Activated T-cell treated with anti-CD3 and anti-CD28 coated beads, Interleukin-2, amount 50 U/mL, for 72 hours (primary cell): Measurements from ENCODE around the gene PIP5K1B. TPM values are rescaled to one million over a fixed set of nuclear protein-coding genes. Genes with fewer than 3 reads are reported as not detected.
"Not testable (repeated sequence)": the region's sequence is repeated elsewhere in the genome, so short reads cannot be mapped to it uniquely, and the experiment has no call there.

Experiments
- ATAC-seq, 2 donors: fragments of 150-1000 bp; cut with Tn5 transposase; replicated peaks in 1 of 2; 2 replicates each; pipeline ENCODE4 v1.10.0; 2021; ENCODE audit warnings: moderate library complexity in 2 of 2, mild to moderate bottlenecking in 1 of 2
- DNase-seq, 2 donors: peaks; one replicate each; pipeline ENCODE4 v3.0.0; 2021 to 2022; ENCODE audit warnings: mixed read lengths in 1 of 2
- H3K27ac Mint-ChIP-seq: one replicate; pipeline ENCODE4 v1.8.0; 2022; ENCODE audit warnings: mild to moderate bottlenecking, moderate library complexity, mixed read lengths
- H3K27me3 Mint-ChIP-seq: one replicate; pipeline ENCODE4 v1.8.0; 2022; ENCODE audit warnings: low read depth, mixed read lengths
- H3K36me3 Mint-ChIP-seq, 2 donors: one replicate each; pipeline ENCODE4 v1.8.0; 2022; ENCODE audit warnings: mixed read lengths in 2 of 2, mild to moderate bottlenecking in 1 of 2; ENCODE audit not compliant: insufficient read depth in 2 of 2
- H3K4me1 Mint-ChIP-seq: one replicate; pipeline ENCODE4 v1.8.0; 2022; ENCODE audit warnings: low read depth, mixed read lengths
- H3K4me3 Mint-ChIP-seq, 2 donors: one replicate each; pipeline ENCODE4 v1.8.0; 2022; ENCODE audit warnings: mild to moderate bottlenecking in 2 of 2, mixed read lengths in 2 of 2, moderate library complexity in 2 of 2
- H3K9me3 Mint-ChIP-seq, 2 donors: one replicate each; pipeline ENCODE4 v1.8.0; 2022; ENCODE audit warnings: mixed read lengths in 2 of 2
- total RNA-seq, 2 donors: library from RNA; stranded (reverse); gene quantifications; one replicate each; pipeline ENCODE4 v1.2.3, GENCODE V29; 2022

PIP5K1B gene
- total RNA-seq, 2 donors from 2014 or later = 2.5 to 2.8 TPM

DNA sequence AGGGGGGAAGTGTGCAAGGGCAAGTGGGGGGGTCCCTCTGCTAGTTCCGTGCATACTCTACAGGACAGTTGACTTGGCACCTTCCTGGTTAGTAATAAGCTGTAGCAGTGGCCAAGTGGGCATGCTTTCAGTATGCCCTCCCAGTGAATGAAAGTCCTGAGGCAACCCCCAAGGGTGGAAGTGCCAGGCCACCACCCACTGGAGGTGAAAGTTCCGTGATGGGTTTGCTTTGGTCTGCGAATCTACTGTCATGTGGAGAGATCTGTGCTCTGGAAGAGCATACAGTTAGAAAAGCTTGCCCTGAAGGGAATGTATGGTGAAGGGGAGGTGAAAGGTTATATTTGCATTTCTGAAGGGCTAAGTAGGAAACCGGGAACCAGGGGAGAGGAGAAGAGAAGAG lies 340.8 kb downstream of the PIP5K1B start:
- no peak for ATAC-seq
- H3K9me3 Mint-ChIP-seq = no peaks in the 10 kb centered on the region

DNA sequence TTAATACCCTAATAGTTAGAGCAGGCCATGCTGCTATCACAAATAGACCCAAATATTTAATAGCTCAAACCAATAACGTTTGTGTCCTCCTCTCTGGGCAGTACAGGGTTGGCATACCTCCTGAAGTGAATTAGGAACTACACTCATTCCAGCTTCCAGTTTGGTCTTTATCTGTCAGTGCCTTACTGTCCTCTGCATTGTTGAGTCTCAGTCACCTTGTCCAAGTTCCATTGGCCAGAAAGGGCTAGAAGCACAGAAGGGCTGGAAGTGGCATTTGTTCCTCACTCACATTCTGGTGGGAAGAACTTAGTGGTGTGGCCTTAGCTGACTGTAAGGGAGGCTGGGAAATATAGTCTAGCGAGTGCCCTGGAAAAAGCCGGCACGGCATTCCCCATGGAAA lies 341.7 kb downstream of the PIP5K1B start:
- H3K9me3 Mint-ChIP-seq = no peaks in the 10 kb centered on the region
- H3K27ac Mint-ChIP-seq = no peak overlapping the region
- peaks cover 0 to 14% of the 10 kb centered on the region in 2 donors for H3K36me3 Mint-ChIP-seq
- no peak overlapping the region for H3K4me3 Mint-ChIP-seq
- peaks cover 7% of the 10 kb centered on the region for H3K4me1 Mint-ChIP-seq
- no peak for DNase-seq
- no peaks in the 10 kb centered on the region for H3K27me3 Mint-ChIP-seq
- no peak for ATAC-seq

More for the DNA sequence above, 340.8 kb downstream of the PIP5K1B start:
- H3K4me3 Mint-ChIP-seq = no peak overlapping the region
- peaks cover 0 to 15% of the 10 kb centered on the region in 2 donors for H3K36me3 Mint-ChIP-seq
- H3K4me1 Mint-ChIP-seq = peaks cover 13% of the 10 kb centered on the region
- DNase-seq = no peak
- no peaks in the 10 kb centered on the region for H3K27me3 Mint-ChIP-seq
- no peak overlapping the region for H3K27ac Mint-ChIP-seq

DNA sequence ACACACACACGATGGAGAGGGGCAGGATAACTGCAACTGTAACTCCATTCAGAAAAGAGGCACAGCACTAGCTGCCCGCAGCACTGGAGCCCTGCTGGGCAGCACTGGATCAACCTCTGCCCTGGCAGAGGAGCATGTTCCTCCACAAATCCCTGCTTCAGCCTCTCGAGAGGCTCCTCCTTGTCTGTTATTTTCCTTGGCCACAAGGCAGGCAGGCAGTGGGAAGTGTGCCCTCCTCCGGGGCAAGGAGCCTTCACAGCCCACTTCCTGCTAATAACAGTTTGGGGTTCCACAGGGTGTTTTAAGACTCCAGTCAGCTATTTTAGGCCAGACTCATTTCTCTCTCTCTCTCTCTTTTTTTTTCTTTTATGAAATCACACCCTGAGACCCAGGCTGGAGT lies 342.3 kb downstream of the PIP5K1B start:
- DNase-seq (no peak), ATAC-seq (no peak)
- no peak overlapping the region for H3K4me3 Mint-ChIP-seq
- H3K9me3 Mint-ChIP-seq = no peaks in the 10 kb centered on the region
- H3K27me3 Mint-ChIP-seq = no peaks in the 10 kb centered on the region
- peaks cover 7% of the 10 kb centered on the region for H3K4me1 Mint-ChIP-seq
- peak overlapping the region; percentile 74 for H3K27ac Mint-ChIP-seq
- peaks cover 0 to 11% of the 10 kb centered on the region in 2 donors for H3K36me3 Mint-ChIP-seq

DNA sequence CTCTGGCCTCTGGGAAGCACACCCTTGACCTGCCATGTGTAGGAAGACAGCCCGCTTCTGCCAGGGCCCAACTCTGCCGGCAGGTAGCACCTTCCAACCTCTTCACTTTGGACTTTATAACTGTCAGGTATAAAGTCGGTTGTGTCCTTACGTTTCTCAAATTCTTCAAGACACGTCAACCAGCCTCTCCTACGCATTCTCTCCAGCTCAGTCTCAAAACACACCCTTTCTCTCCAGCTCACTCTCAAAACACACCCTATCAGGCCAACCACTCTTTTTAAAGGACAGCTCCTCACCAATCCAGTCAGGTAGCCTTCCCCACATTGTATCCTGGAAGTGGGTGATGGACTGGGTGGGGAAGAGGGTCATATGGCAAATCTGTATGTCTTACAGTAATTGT lies 344.1 kb downstream of the PIP5K1B start:
- Mint-ChIP-seq H3K27me3 (no peaks in the 10 kb centered on the region), H3K36me3 (peaks cover 0 to 11% of the 10 kb centered on the region in 2 donors), H3K4me1 (peaks cover 7% of the 10 kb centered on the region), H3K9me3 (no peaks in the 10 kb centered on the region), H3K27ac (no peak overlapping the region), H3K4me3 (no peak overlapping the region)
- ATAC-seq = no peak
- DNase-seq = no peak

DNA sequence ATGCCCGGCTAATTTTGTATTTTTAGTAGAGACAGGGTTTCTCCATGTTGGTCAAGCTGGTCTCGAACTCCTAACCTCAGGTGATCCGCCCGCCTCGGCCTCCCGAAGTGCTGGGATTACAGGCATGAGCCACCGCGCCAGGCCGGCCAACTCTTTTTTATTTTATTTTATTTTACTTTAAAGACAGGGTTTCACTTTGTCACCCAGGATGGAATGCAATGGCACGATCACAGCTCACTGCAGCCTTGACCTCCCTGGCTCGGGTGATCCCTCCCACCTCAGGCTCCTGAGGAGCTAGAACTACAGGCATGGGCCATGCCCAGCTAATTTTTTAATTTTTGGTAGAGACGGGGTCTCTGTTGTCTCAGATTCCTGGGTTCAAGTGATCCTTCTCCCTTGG lies 345.9 kb downstream of the PIP5K1B start:
- H3K4me1 Mint-ChIP-seq, H3K27ac Mint-ChIP-seq, H3K27me3 Mint-ChIP-seq, H3K4me3 Mint-ChIP-seq, H3K9me3 Mint-ChIP-seq, DNase-seq, ATAC-seq, H3K36me3 Mint-ChIP-seq: not testable (repeated sequence)

DNA sequence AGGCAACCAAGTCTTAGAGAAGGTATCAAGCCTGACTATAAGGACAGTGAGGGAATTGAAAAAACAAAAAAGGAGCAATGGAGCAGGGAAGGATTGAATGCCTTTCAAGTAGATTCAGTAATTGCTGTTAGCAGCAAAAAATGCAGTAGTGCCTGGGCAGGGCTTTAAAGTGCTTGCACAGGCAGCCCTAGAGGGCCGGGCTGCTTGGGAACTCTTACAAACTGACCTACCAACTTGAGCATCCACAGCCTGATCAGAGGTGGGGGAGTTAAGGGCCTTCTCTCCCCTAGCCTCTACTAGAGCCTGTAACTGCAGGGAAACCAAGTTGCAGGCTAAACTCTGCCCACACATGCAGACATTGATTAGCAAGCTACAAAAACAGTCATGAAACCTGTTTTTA lies 349.9 kb downstream of the PIP5K1B start:
- no peaks in the 10 kb centered on the region for H3K27me3 Mint-ChIP-seq
- no peaks in the 10 kb centered on the region for H3K9me3 Mint-ChIP-seq
- no peak overlapping the region for H3K4me3 Mint-ChIP-seq
- no peak for DNase-seq
- H3K4me1 Mint-ChIP-seq = no peaks in the 10 kb centered on the region
- peaks cover 2 to 9% of the 10 kb centered on the region in 2 donors for H3K36me3 Mint-ChIP-seq
- H3K27ac Mint-ChIP-seq = no peak overlapping the region
- no peak for ATAC-seq

DNA sequence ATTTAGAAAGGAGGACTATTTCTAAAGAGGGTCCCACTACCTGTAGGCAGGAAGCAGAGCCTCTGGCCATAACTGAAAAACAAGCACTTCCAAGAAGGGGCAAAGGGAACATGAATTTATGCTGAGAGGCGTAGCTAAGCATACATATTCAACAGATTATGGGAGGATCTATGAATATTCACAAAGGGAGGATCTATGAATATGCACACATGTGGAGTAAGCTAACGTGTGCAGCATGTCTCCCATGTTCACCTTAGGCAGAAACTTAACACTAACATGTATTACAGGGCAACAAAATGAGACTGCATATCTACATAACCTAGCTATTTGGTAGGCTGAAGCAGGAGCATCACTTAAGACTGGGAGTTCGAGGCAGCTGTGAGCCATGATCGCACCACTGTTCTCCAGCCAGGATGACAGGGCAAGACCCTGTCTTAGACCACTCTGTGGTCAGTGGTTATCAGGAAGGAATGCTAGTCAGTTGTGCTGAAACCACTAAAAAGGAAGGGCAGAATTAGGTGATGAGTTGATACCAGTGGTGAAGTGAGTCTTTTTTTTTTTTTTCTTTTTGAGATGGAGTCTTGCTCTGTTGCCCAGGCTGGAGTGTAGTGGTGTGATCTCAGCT lies 351.3 kb downstream of the PIP5K1B start:
- Mint-ChIP-seq H3K27me3 (no peaks in the 10 kb centered on the region), H3K4me3 (no peak overlapping the region), H3K36me3 (peaks cover 4 to 14% of the 10 kb centered on the region in 2 donors), H3K4me1 (peaks cover 8% of the 10 kb centered on the region), H3K27ac (no peak overlapping the region), H3K9me3 (no peaks in the 10 kb centered on the region)
- DNase-seq (no peak), ATAC-seq (no peak)

DNA sequence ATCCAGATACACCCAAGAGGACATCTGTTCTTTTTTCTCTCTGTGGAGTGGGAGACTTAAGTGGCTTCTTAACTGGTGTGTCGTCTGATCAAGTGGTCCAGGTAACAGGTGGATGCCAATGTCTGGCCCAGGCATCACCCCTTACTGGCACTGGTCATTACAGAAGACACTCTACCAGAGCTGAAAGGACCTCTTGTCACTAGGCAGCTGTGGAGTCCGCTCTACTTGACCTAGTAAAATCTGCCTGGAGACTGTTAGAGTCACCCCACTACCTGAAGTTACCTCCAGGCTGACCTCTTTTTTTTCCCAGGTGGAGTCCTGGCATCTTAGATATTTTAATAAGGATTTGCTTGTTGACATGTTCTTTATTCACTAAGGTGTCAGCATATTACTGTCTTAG lies 353.1 kb downstream of the PIP5K1B start:
- Mint-ChIP-seq H3K36me3 (peaks cover 4 to 14% of the 10 kb centered on the region in 2 donors), H3K9me3 (no peaks in the 10 kb centered on the region), H3K4me3 (no peak overlapping the region), H3K27me3 (no peaks in the 10 kb centered on the region), H3K4me1 (peaks cover 8% of the 10 kb centered on the region), H3K27ac (no peak overlapping the region)
- no peak for ATAC-seq
- DNase-seq = no peak

Other genes starting within 250 kb of the PIP5K1B start
- not detected for gene TMEM252, start 164.4 kb upstream of the PIP5K1B start, total RNA-seq